ENCODE measurements around the gene FAM24B.
"Not testable (repeated sequence)": the region's sequence is repeated elsewhere in the genome, so short reads cannot be mapped to it uniquely, and the experiment has no call there.

FAM24B gene

GRCh38 chr10:122858042-122858441 is 21.3 kb downstream of the FAM24B start:
- not testable (repeated sequence) for DNase-seq

- DNase-seq, result no peak
These were observed 22.5 kb downstream of the FAM24B start for GRCh38 chr10:122856902-122857301.

DNA sequence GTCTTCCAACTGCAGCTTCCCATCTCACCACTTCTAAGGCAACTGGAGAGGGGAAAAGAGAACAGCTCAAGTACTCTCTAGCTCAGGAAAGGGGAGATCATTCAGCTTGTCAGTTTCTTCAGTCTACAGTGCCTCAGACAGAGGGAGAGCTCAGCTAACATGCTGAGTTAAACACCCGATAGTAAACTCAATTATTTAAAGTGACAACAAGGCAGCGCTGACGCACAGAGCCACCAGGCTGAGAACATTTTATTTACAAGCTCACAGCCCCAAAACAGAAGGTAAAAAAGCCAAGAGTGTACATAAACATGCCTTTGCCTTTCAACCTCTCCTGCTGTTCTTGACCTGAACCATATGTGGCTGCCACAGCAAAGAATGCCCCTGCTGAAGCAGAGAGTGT is 23.6 kb downstream of the FAM24B start:
- DNase-seq, result no peak

- no peak for DNase-seq
These were observed 24.7 kb downstream of the FAM24B start for GRCh38 chr10:122854648-122855047.

GRCh38 chr10:122853665-122854313 is 25.6 kb downstream of the FAM24B start:
- no peak for DNase-seq

- no peak for DNase-seq
These were observed 27.1 kb downstream of the FAM24B start for GRCh38 chr10:122852261-122852660.

GRCh38 chr10:122850705-122851640 is 28.4 kb downstream of the FAM24B start:
- no peak for DNase-seq

- DNase-seq, result no peak
These were observed 29.3 kb downstream of the FAM24B start for GRCh38 chr10:122849900-122850605.

DNA sequence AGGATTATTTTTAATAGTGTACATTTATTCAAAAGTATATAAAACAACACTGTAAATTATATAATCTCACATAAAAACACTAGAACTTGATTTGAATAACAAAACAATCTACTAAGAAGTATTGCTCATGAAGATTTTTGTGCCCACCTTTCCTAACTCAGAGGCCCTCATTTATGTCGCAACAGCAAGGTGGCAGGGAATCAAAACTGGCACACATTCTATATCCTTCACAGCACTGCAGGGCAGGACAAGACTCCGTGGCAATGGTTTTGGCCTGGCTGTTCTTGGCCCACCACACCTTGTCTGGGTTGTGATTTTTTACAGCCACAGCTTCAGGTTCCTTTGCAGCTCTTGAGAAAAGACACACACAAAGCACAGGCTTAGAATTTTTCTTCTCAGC is 30.3 kb downstream of the FAM24B start:
- DNase-seq, result no peak

GRCh38 chr10:122847782-122848604 is 31.4 kb downstream of the FAM24B start:
- no peak for DNase-seq

DNA sequence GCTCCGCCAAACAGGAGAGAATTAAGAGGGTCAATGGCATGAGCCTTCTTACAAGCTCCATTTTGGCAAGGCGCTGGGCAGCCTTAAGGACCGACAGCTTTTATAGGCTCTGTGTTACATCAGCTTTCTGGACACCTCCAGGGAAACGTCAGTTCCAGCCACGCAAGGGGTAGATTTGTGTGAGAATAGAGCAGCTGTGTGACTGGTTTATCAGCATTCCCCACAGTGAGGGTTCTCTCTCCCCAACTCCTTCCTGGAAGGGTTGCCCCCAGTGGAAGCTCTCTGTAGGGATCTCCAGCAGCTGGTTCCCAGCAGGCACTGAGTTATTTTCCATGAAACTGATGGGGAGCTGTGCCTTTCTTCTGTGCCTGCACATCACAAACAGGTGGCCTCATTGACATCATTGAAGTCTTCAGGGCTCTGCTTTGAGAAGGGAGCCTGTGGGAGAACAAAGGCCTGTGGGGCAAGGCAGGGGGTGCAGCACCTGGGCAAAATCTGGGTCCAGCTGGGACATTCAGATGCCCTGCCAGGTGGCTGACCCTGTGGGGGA is 33.5 kb downstream of the FAM24B start, which contains the start of gene CUZD1:
Gene CUZD1 (minus strand): TSS at position 75 of the 550 bp plus-strand sequence. CDS start 14 bp downstream, at position 61.
- DNase-seq, result no peak

DNA sequence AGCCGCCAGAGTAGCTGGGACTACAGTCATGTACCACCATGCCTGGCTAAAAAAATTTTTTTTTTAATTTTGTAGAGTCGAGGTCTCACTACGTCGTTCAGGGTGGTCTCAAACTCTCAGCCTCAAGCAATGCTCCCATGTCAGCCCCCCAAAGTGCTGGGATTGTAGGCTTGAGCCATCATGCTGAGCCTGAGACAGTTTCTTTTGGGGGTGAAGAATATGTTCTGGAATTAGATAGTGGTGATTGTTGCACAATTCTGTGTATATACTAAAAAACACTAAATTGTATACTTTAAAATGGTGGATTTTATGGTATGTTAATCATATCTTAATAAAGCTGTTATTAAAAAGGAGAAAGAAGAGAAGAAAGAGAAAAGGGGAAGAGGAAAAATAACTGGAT is 35.2 kb downstream of the FAM24B start:
- DNase-seq, result no peak

DNA sequence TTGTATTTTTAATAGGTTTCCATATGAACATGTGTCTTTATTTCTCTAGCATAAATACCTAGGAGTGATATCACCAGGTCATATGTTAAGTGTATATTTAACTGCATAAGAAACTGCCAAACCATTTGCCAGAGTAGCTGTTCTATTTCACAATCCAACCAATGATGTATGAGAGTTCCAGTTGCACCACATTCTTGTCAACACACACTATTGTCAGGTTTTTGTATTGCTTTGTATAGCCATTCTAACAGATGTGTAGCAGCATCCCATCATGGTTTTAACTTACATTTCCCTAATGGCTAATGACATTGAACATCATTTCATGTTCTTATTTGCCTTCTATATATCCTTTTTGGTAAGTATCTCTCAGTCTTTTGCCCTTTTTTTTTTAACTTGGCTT is 37.8 kb downstream of the FAM24B start:
- no peak for DNase-seq

DNA sequence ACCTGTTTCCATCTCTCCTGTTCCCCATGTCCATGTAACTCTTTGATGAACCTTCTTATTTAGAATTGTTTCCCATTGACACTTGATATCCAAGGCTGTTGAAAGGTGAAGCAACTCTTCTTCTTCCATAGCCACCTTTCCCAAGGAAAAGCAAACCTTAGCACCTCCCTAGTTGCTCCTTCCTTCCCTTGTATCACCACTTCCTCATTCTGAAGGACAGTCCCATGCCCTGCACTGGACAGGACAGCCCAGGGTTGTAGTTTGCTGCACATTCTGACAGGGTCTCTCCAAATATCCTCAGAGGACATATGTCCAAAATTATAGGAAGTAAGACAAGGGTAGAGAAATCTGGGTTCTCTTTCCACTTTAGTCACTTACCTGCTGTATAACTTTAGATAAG is 39.9 kb downstream of the FAM24B start:
- no peak for DNase-seq

- no peak for DNase-seq
These were observed 40.5 kb downstream of the FAM24B start for GRCh38 chr10:122838880-122839279.

- DNase-seq, result no peak
These were observed 43.5 kb downstream of the FAM24B start for GRCh38 chr10:122835908-122836307.

GRCh38 chr10:122830965-122831353 is 48.4 kb downstream of the FAM24B start:
- DNase-seq, result no peak

DNA sequence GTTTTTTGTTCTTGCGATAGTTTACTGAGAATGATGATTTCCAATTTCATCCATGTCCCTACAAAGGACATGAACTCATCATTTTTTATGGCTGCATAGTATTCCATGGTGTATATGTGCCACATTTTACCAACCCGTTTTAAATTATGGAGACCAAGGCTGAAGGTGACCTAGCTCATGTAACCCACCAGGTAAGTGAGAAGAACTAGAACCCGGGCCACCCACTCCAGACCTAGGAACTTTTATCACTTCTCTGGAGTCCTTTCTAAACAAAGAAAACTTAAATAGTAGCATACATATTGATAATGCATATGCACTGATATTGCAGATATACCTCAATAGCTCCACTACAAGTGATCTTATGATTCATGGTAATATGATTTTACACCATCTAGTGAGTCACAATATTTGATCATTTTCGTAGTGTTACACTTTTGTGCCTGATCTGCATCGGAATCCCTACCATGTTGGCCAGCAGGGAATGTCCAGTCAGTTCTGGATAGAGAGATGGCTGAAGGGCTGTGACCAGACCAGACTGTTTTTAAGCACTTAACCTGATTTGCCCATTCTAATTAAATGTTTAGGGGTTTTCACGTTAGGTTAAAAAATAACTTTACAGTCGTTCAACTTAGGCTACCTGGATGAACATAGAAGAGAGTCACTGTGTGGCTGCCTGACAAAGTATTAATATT is 49.0 kb downstream of the FAM24B start:
- no peak for DNase-seq

GRCh38 chr10:122829454-122829853 is 49.9 kb downstream of the FAM24B start:
- DNase-seq, result no peak

DNA sequence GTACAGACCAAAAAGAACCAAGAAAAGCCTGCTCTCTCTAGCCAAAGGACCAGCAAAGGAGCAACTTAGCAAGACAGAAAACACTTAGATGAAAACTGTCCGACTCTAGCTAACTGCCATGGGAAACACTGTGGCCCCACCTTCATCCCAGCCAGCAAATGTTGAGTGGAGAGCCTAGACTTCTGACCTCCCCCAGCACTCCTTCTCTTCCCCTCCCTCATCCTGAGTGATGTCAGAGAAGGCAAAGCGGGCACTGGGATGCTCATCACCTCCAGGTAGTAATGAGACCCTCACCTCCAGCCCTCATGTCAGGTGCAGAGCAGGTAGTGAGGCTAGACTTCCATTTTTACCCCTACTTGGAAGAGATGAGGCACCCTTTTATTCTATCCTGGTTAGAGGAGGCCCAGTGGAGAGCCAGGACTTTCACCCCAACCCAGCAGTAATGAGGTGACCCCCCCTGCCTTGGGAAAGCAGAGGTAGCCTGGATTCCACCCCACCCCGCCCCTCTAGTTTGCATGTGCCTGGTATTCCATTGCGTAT is 50.6 kb downstream of the FAM24B start:
- DNase-seq, result no peak

DNA sequence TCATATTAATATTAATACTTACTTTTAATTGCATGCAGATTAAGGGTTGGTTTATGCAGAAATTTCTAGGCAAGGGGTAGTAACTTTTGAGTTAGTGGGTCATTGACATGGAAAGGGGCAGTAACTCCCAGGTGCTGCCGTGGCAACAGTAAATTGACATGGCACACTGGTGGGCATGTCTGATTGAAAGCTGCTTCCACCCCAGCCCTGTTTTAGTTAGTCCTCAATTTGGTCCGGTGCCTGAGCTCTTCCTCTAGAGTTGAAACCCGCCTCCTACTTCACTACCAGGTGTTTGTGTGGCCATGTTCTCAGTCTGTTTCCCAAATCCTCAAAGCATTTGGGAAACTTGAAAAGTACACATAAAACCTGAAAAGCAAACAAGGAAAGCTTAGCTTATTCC is 52.1 kb downstream of the FAM24B start:
- DNase-seq, result no peak
